Hematopoietic multipotent progenitor cell (in vitro differentiated cells): ENCODE data around the gene SIRPG. TPM values are rescaled to one million over a fixed set of nuclear protein-coding genes. Genes with fewer than 3 reads are reported as not detected.
"Not testable (repeated sequence)": the region's sequence is repeated elsewhere in the genome, so short reads cannot be mapped to it uniquely, and the experiment has no call there.

Experiments
- DNase-seq, 3 donors: peaks; one replicate each; pipeline ENCODE4 v3.0.0-alpha.2; 2011 to 2015; ENCODE audit warnings: low read depth in 2 of 3, low spot score in 2 of 3
- small RNA-seq: library from RNA; depleted of rRNA; stranded (forward); fragments of <200 nt; gene quantifications from one replicate; pipeline ENCODE3, GENCODE V24; 2012
- total RNA-seq: library from RNA; depleted of rRNA; stranded (reverse); fragments of >200 nt; gene quantifications from one replicate; pipeline ENCODE4 v1.2.3, GENCODE V29; 2012

The SIRPG gene
- total RNA-seq, 1 donor, result under 0.01 TPM

- not testable (repeated sequence) for DNase-seq
These were observed 48.8 kb downstream of the SIRPG start for GRCh38 chr20:1608678-1609347.

GRCh38 chr20:1600736-1601135, 56.8 kb downstream of the SIRPG start:
- no peak for DNase-seq

- peak in 1 of 3 donors; percentile 30 for DNase-seq
These were observed 62.2 kb downstream of the SIRPG start for GRCh38 chr20:1595333-1595732.

GRCh38 chr20:1588533-1589460, 68.8 kb downstream of the SIRPG start:
- DNase-seq, result peak in 2 of 3 donors; percentile 35 to 81

- peak in 1 of 3 donors; percentile 38 for DNase-seq
These were observed 69.6 kb downstream of the SIRPG start for GRCh38 chr20:1587781-1588532.

- DNase-seq, result no peak
These were observed 78.1 kb downstream of the SIRPG start for GRCh38 chr20:1579488-1579887.

Small RNA genes lying within 50 kb of the gene (small RNA-seq; reads per million reads assigned to genes)
- not detected for gene AL109809.3
- not detected for gene RN7SL561P

Other genes starting within 250 kb of the SIRPG start
- gene NSFL1C, start 190.9 kb downstream of the SIRPG start, total RNA-seq, result 30.7 TPM
- gene SIRPB2, start 166.4 kb downstream of the SIRPG start, total RNA-seq, result 1.3 TPM
- gene SIRPD, start 100.1 kb downstream of the SIRPG start, total RNA-seq, result 0.27 TPM
- gene SIRPB1, start 37.8 kb downstream of the SIRPG start, total RNA-seq, result 1.9 TPM
- gene SIRPA, start 237.6 kb upstream of the SIRPG start, total RNA-seq, result 8.1 TPM